ENCODE measurements around the gene TSPAN3.

TSPAN3 gene

GRCh38 chr15:77084436-77084835, 13.5 kb upstream of the TSPAN3 start:
- no peak for DNase-seq (ENCODE audit: low read depth)

- DNase-seq (ENCODE audit: low read depth): peak; percentile 25
These were observed 12.7 kb upstream of the TSPAN3 start for GRCh38 chr15:77083381-77084160.

GRCh38 chr15:77081971-77082370, 11.1 kb upstream of the TSPAN3 start:
- DNase-seq (ENCODE audit: low read depth): no peak

GRCh38 chr15:77076323-77076915, 5.5 kb upstream of the TSPAN3 start:
- DNase-seq (ENCODE audit: low read depth): no peak

GRCh38 chr15:77075528-77075927, 4.6 kb upstream of the TSPAN3 start:
- DNase-seq (ENCODE audit: low read depth): no peak

- no peak for DNase-seq (ENCODE audit: low read depth)
These were observed 3.4 kb upstream of the TSPAN3 start for GRCh38 chr15:77074350-77074749.

- DNase-seq (ENCODE audit: low read depth): no peak
These were observed 655 bp upstream of the TSPAN3 start for GRCh38 chr15:77071305-77072223.

GRCh38 chr15:77070180-77070494, 772 bp downstream of the TSPAN3 start:
- no peak for DNase-seq (ENCODE audit: low read depth)

- DNase-seq (ENCODE audit: low read depth): no peak
These were observed 1.3 kb downstream of the TSPAN3 start for GRCh38 chr15:77069521-77070121.

GRCh38 chr15:77068633-77069032, 2.3 kb downstream of the TSPAN3 start:
- no peak for DNase-seq (ENCODE audit: low read depth)

- DNase-seq (ENCODE audit: low read depth): no peak
These were observed 3.1 kb downstream of the TSPAN3 start for GRCh38 chr15:77067691-77068367.

- no peak for DNase-seq (ENCODE audit: low read depth)
These were observed 3.8 kb downstream of the TSPAN3 start for GRCh38 chr15:77066971-77067690.

GRCh38 chr15:77064539-77065308, 6.2 kb downstream of the TSPAN3 start:
- DNase-seq (ENCODE audit: low read depth): no peak

- no peak for DNase-seq (ENCODE audit: low read depth)
These were observed 6.8 kb downstream of the TSPAN3 start for GRCh38 chr15:77064063-77064462.

- no peak for DNase-seq (ENCODE audit: low read depth)
These were observed 7.7 kb downstream of the TSPAN3 start for GRCh38 chr15:77063249-77063648.

- no peak for DNase-seq (ENCODE audit: low read depth)
These were observed 10.4 kb downstream of the TSPAN3 start for GRCh38 chr15:77060546-77060945.

- DNase-seq (ENCODE audit: low read depth): no peak
These were observed 11.0 kb downstream of the TSPAN3 start for GRCh38 chr15:77059786-77060361.

- DNase-seq (ENCODE audit: low read depth): no peak
These were observed 12.4 kb downstream of the TSPAN3 start for GRCh38 chr15:77058468-77058867.

GRCh38 chr15:77057685-77058084, 13.2 kb downstream of the TSPAN3 start:
- no peak for DNase-seq (ENCODE audit: low read depth)

- no peak for DNase-seq (ENCODE audit: low read depth)
These were observed 13.8 kb downstream of the TSPAN3 start for GRCh38 chr15:77057072-77057471.

Measured in stimulated activated CD8-positive, alpha-beta memory T cell treated with anti-CD3 and anti-CD28 coated beads, Interleukin-12 subunit alpha, Interleukin-12 subunit beta, amount 100 ng/mL, for 1 hour (primary cell).